Loucy (cell line): ENCODE data around the gene ANAPC5.

Experiments
- H2AFZ ChIP-seq: fragments of 200-600 bp; sonication (generic); 2 replicates; pipeline ENCODE4 v1.6.0; 2016; ENCODE audit warnings: antibody characterized with exemption, mild to moderate bottlenecking, low read length, moderate library complexity
- H3F3A ChIP-seq: fragments of 200-600 bp; 2 replicates; pipeline ENCODE4 v1.6.0; 2016; ENCODE audit warnings: antibody characterized with exemption, low read depth, mild to moderate bottlenecking
- H3K27me3 ChIP-seq: fragments of 200-600 bp; sonication (generic); 2 replicates; pipeline ENCODE4 v1.6.1; 2014; ENCODE audit warnings: low read length, mild to moderate bottlenecking; ENCODE audit not compliant: insufficient read depth, poor library complexity, severe bottlenecking
- H3K36me3 ChIP-seq: fragments of 200-600 bp; sonication (generic); 2 replicates; pipeline ENCODE4 v1.6.1; 2016; ENCODE audit warnings: low read length; ENCODE audit not compliant: insufficient read depth
- H3K4me1 ChIP-seq: fragments of 200-600 bp; sonication (generic); 2 replicates; pipeline ENCODE4 v1.5.1; 2014; ENCODE audit warnings: low read length, mild to moderate bottlenecking; ENCODE audit not compliant: insufficient read depth, poor library complexity, severe bottlenecking
- H3K4me2 ChIP-seq: fragments of 200-600 bp; sonication (generic); 2 replicates; pipeline ENCODE4 v1.6.0; 2014; ENCODE audit warnings: antibody characterized with exemption, low read length, low read depth, mild to moderate bottlenecking; ENCODE audit not compliant: poor library complexity, severe bottlenecking
- H3K4me3 ChIP-seq: fragments of 200-600 bp; sonication (generic); 2 replicates; pipeline ENCODE4 v1.5.1; 2014; ENCODE audit warnings: low read length, mild to moderate bottlenecking, mixed read lengths; ENCODE audit not compliant: poor library complexity, severe bottlenecking
- H3K79me2 ChIP-seq: fragments of 200-600 bp; sonication (generic); 2 replicates; pipeline ENCODE4 v1.6.1; 2014; ENCODE audit warnings: low read length; ENCODE audit not compliant: insufficient read depth
- H3K9ac ChIP-seq: fragments of 200-600 bp; sonication (generic); 2 replicates; pipeline ENCODE4 v1.6.0; 2014; ENCODE audit warnings: mild to moderate bottlenecking, low read depth, low read length, moderate library complexity; ENCODE audit not compliant: poor library complexity, severe bottlenecking
- H3K9me2 ChIP-seq: fragments of 200-600 bp; sonication (generic); replicated peaks from 2 replicates; pipeline ENCODE4 v1.6.1; 2016; ENCODE audit warnings: low read depth, low read length, mixed read lengths
- H3K9me3 ChIP-seq: fragments of 200-600 bp; sonication (generic); 2 replicates; pipeline ENCODE4 v1.6.1; 2014; ENCODE audit warnings: mild to moderate bottlenecking, antibody characterized with exemption, low read length, low read depth; ENCODE audit not compliant: insufficient read depth
- H4K20me1 ChIP-seq: fragments of 200-600 bp; sonication (generic); 2 replicates; pipeline ENCODE4 v1.6.0; 2014; ENCODE audit warnings: antibody characterized with exemption, low read length, mild to moderate bottlenecking; ENCODE audit not compliant: insufficient read depth, poor library complexity, severe bottlenecking
- EZH2phosphoT487 ChIP-seq: fragments of 200-600 bp; IDR thresholded peaks from 2 replicates; pipeline ENCODE4 v1.6.1; 2018; ENCODE audit warnings: antibody characterized with exemption, mild to moderate bottlenecking, moderate library complexity, borderline replicate concordance
- TF ChIP-seq, protein P1 (sequence below): fragments of 200-600 bp; sonication (generic); conservative IDR thresholded peaks from 2 replicates; pipeline ENCODE4 v1.5.1; 2014; ENCODE audit warnings: mild to moderate bottlenecking, antibody characterized with exemption, low read length

ANAPC5 gene

GRCh38 chr12:121330195-121330594 lies 22.0 kb downstream of the ANAPC5 start:
- Histone ChIP-seq H3K9me2 (no peaks in the 10 kb centered on the region), H3K36me3 (peaks cover 90% of the 10 kb centered on the region), H3K9ac (no peak overlapping the region), H3K4me1 (no peaks in the 10 kb centered on the region), H3K4me3 (no peak overlapping the region), H4K20me1 (peaks cover 8% of the 10 kb centered on the region), H3K79me2 (no peaks in the 10 kb centered on the region), H3F3A (no peaks in the 10 kb centered on the region), H3K4me2 (no peak overlapping the region), H3K27me3 (no peaks in the 10 kb centered on the region), H2AFZ (no peak overlapping the region), H3K9me3 (no peaks in the 10 kb centered on the region)
- no peak for TF ChIP-seq EZH2phosphoT487
- TF ChIP-seq, protein P1, sequence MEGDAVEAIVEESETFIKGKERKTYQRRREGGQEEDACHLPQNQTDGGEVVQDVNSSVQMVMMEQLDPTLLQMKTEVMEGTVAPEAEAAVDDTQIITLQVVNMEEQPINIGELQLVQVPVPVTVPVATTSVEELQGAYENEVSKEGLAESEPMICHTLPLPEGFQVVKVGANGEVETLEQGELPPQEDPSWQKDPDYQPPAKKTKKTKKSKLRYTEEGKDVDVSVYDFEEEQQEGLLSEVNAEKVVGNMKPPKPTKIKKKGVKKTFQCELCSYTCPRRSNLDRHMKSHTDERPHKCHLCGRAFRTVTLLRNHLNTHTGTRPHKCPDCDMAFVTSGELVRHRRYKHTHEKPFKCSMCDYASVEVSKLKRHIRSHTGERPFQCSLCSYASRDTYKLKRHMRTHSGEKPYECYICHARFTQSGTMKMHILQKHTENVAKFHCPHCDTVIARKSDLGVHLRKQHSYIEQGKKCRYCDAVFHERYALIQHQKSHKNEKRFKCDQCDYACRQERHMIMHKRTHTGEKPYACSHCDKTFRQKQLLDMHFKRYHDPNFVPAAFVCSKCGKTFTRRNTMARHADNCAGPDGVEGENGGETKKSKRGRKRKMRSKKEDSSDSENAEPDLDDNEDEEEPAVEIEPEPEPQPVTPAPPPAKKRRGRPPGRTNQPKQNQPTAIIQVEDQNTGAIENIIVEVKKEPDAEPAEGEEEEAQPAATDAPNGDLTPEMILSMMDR, result no peak

DNA sequence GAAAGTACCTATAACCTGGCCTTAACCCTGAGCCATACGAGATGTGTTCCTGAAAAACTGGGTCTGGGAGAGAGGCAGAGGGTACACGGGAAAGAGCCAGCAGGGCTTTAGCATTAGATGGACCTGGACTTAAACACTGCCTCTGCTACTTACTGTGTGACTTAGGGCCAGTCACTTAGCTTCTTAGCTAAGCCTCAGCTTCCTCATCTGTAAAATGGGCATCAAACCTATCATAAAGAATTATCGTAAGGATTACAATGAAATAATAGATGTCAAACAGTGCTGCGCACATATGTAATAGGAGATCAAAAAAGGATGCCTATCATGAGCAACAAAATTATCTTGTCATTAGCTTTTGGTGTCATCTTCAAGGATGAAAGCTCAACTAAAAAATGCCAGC lies 23.6 kb downstream of the ANAPC5 start:
- H3F3A ChIP-seq, result no peaks in the 10 kb centered on the region
- no peak overlapping the region for H3K4me3 ChIP-seq
- no peaks in the 10 kb centered on the region for H3K27me3 ChIP-seq
- no peaks in the 10 kb centered on the region for H4K20me1 ChIP-seq
- H3K9me2 ChIP-seq, result no peaks in the 10 kb centered on the region
- H3K9me3 ChIP-seq, result no peaks in the 10 kb centered on the region
- TF ChIP-seq EZH2phosphoT487, result no peak
- TF ChIP-seq, protein P1, result no peak
- H3K9ac ChIP-seq, result no peak overlapping the region
- no peaks in the 10 kb centered on the region for H3K79me2 ChIP-seq
- no peak overlapping the region for H3K4me2 ChIP-seq
- H2AFZ ChIP-seq, result no peak overlapping the region
- peaks cover 94% of the 10 kb centered on the region for H3K36me3 ChIP-seq
- H3K4me1 ChIP-seq, result no peaks in the 10 kb centered on the region

- Histone ChIP-seq H2AFZ (no peak overlapping the region), H3K9ac (no peak overlapping the region), H3K27me3 (no peaks in the 10 kb centered on the region), H3K4me1 (no peaks in the 10 kb centered on the region), H3K79me2 (no peaks in the 10 kb centered on the region), H3K4me2 (no peak overlapping the region), H3K9me2 (no peaks in the 10 kb centered on the region), H4K20me1 (no peaks in the 10 kb centered on the region), H3F3A (no peaks in the 10 kb centered on the region), H3K36me3 (peaks cover 93% of the 10 kb centered on the region), H3K9me3 (no peaks in the 10 kb centered on the region), H3K4me3 (no peak overlapping the region)
- TF ChIP-seq, protein P1, result no peak
- TF ChIP-seq EZH2phosphoT487, result no peak
Observed at GRCh38 chr12:121326996-121327674, 25.1 kb downstream of the ANAPC5 start.
